GM18517 (cell line): ENCODE measurements around the gene STARD8.
"Not testable (repeated sequence)": the region's sequence is repeated elsewhere in the genome, so short reads cannot be mapped to it uniquely, and the experiment has no call there.

Source experiments
- ATAC-seq: cut with Tn5 transposase; IDR thresholded peaks from one replicate; pipeline ENCODE4 v1.9.1; 2021; ENCODE audit warnings: mild to moderate bottlenecking, moderate library complexity; ENCODE audit not compliant: unreplicated experiment

Gene STARD8

DNA sequence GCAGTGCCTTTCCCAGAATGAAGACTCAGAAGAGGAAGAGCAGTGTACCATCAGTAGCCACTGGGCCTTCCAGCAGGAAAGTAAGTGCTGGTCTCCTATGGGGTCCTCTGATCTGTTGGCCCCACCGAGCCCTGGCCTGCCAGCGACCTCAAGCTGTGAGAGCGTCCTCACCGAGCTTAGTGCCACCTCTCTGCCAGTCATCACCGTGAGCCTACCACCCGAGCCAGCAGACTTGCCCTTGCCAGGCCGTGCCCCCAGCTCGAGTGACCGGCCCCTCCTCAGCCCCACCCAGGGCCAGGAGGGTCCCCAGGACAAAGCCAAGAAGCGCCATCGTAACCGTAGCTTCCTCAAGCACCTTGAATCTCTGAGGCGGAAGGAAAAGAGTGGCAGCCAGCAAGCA is 69.7 kb downstream of the STARD8 start:
- no peak for ATAC-seq

- no peak for ATAC-seq
Observed at GRCh38 chrX:68717663-68718442, 70.4 kb downstream of the STARD8 start.

- ATAC-seq: no peak
Observed at GRCh38 chrX:68718443-68718820, 71.0 kb downstream of the STARD8 start.

- ATAC-seq: no peak
Observed at GRCh38 chrX:68719181-68719903, 71.9 kb downstream of the STARD8 start.

- ATAC-seq: no peak
Observed at GRCh38 chrX:68719904-68720614, 72.6 kb downstream of the STARD8 start.

DNA sequence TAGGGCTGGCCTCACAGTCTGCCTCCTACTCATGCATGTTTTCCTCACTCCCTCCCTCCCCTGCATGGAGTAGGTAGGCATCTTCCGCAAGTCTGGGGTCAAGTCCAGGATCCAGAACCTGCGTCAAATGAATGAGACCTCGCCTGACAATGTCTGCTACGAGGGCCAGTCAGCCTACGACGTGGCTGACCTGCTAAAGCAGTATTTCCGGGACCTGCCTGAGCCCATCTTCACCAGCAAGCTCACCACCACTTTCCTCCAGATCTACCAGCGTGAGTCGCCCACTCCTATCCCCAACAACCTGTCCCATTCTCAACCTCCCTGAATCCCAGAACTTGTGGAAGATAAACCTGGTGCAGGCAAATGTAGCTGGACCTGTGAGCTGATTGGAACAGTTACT is 73.4 kb downstream of the STARD8 start:
- no peak for ATAC-seq

- no peak for ATAC-seq
Observed at GRCh38 chrX:68721546-68721945, 74.1 kb downstream of the STARD8 start.

GRCh38 chrX:68721991-68722860 is 74.8 kb downstream of the STARD8 start:
- ATAC-seq: no peak

GRCh38 chrX:68723491-68724155 is 76.2 kb downstream of the STARD8 start:
- no peak for ATAC-seq

DNA sequence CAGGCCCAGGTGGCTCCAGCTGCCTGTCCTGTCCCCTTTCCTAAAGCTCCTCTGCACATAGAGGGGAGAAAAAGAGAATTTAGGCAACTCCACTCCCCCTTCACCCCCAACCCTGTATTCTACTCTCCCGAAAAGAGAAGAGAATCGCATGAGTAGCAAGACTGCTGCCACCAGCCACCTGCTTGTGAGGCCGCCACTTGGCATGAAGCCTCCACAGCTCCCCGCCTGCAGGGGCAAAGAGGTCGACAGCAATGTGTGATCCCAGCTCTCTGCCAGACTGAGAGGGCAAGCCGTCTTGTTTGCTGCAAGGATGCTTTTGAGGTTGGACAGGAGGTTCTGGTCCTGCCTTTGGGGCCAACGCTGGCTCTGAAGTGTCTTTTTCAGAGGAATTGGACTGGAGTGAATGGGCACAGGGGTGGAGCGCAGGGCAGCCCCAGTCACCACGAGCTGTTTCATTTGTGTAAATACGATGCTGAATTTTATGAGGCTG is 77.1 kb downstream of the STARD8 start:
- no peak for ATAC-seq

GRCh38 chrX:68725756-68726365 is 78.4 kb downstream of the STARD8 start:
- ATAC-seq: no peak

DNA sequence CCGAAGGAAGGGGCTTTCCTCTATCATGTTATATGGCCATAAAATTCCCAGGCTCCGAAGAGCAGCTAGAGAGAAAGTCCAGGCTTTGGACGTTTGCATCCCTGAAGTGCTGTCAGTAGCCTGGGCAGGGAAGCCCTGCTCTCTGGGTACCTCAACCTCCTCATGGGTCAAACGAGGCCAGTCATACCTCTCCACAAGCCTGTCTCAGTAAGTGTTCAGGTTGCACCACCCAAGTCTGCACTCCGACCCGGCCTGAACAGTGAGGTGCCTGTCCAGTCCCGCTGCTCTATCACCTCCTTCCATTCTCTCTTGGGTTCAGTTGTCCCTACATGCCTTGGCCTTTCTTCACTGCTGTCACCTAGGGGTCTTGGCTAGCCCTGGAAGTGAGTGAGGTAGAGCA is 78.9 kb downstream of the STARD8 start:
- ATAC-seq: no peak

DNA sequence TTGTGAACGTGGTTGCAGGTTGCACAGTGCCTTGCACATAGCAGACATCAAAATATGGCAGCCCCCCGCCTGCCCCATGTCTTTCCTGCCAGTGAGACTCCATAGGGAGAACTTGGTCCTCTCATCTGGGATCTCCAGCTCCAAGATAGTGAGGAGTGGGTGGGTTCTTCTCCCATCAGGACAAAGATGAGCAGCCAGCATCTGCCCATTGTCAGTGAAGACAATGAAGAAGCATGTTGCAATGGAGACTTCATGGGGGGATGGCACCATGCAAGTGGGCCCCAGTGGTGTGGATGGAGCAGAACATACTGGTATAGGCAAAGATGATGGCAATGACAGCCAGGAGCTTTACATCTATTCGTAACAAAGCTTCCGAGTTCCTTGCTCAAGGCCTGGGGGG is 80.2 kb downstream of the STARD8 start:
- ATAC-seq: no peak

DNA sequence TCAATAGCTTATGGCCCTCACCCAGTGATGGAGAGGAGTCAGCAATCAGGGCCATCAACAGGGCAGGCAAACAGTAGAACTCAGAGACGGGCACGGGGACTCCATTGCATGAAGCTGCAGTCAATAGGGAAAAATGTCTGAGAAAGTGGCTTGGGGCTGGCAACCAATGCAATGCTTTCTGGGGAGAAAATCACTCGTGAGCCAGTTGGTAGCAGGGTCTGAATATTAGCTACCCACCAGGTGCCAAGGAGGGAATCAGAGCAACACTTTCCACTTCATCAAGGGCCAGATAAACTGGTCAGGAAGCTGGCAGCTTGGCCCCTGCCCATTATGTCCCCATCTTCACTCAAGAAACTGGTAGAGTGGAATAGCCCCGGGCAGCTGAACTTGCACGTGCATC is 80.7 kb downstream of the STARD8 start:
- no peak for ATAC-seq

- no peak for ATAC-seq
Observed at GRCh38 chrX:68731254-68731653, 83.8 kb downstream of the STARD8 start.

DNA sequence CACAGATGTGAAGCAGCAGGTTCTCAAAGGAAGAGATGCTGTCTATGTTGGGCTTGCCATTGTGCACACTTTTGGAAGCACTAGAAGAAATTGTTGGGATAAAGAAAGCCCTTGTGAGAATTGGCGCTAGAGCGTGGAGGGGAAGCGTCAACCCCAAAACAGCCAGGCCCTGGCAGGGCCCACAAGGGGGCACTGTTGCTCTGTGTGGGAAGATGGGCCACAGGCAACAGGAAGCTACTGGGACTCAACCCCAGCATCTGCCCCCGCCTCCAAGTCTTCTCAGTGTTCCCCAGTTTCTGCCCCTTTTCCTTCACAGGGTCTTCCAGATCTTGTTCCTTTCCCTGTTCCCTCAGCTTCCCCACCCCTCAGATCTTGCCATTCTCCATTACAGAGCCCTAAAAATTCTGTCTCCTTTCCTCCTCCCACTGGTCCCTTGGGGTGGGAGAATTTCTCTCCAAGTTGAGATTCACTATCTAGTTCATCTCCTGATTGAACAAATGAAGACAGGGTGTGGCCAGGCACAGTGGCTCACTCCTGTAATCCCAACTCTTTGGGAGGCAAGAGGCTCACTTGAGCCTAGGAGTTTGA is 85.5 kb downstream of the STARD8 start:
- no peak for ATAC-seq

DNA sequence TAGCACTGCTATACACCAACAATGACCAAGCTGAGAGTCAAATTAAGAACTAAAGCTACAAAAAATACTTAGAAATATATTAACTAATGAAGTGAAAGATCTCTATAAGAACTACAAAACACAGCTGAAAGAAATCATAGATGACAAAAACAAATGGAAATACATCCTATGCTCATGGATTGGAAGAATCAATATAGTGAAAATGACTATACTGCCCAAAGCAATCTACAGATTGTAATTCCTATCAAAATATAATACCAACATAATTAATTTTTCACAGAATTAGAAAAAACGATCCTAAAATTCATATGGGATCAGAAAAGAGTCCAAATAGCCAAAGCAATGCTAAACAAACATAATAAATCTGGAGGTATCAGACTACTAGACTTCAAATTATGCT is 87.8 kb downstream of the STARD8 start:
- ATAC-seq: no peak

DNA sequence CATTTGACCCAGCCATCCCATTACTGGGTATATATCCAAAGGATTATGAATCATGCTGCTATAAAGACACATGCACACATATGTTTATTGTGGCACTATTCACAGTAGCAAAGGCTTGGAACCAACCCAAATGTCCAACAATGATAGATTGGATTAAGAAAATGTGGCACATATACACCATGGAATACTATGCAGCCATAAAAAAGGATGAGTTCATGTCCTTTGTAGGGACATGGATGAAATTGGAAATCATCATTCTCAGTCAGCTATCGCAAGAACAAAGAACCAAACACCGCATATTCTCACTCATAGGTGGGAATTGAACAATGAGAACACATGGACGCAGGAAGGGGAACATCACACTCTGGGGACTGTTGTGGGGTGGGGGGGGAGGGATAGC is 94.4 kb downstream of the STARD8 start:
- ATAC-seq: not testable (repeated sequence)

- ATAC-seq: no peak
Observed at GRCh38 chrX:68743754-68744153, 96.3 kb downstream of the STARD8 start.
